Measurements from ENCODE around the gene DAB1.
"Not testable (repeated sequence)": the region's sequence is repeated elsewhere in the genome, so short reads cannot be mapped to it uniquely, and the experiment has no call there.

DAB1 gene

DNA sequence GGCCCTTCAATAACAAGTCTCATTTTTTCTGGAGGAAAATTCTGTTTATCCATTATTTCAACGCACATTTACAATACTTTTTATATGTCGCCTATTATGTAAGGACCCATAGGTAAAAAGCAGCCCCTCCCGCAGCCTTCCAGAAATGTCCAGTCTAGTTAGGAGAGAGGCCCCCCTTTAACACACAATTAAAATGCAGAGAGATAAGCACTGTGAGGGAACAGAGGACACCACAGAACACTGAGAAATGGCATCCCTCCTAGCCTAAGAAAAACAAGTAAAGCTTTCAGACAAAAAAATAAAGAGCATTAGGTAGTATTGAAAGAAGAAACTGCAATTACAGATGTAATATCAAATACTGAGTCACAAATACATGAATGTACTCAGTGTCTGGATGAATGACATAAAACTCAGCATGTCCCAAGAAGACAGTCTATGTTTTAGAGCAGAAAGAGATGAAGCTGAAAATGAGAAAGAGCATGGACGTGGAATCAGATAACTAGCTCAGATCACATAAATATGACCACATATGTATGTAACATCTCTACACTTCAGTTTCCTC, 62.9 kb downstream of the DAB1 start:
- no peak for DNase-seq (ENCODE audit: low spot score)

DNA sequence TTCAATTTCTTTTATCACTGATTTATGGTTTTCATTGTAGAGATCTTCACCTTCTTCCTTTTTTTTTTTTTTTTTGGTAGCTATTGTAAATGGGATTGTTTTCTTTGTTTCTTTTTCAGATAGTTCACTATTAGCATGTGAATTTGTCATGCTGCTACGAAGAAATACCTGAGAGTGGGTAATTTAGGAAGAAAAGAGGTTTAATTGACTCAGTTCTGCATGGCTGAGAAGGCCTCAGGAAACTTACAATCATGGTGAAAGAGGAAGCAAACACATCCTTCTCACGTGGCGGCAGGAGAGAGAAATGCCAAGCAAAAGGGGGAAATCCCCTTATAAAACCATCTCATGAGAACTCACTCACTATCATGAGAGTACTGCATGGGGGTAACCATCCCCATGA, 66.4 kb downstream of the DAB1 start:
- DNase-seq (ENCODE audit: low spot score), result no peak

DNA sequence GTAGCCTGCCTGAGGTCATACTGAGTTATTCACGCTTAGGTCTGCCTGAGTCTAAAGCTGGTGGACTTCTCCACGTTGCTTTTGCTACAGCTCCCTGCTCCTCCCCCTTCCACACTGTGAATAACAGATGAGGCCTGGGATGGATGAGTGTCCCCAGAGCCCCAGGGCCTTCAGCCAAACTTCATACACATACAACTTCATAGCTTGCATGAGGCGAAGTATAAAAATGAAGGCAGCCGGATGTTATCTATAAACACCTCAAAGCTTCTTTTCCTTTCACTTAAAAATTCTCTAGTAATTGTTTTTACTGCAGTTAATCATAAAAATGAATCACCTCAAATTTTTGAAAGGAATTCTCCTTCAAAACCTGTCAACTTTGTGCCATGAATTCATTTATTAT, 70.2 kb downstream of the DAB1 start:
- no peak for DNase-seq (ENCODE audit: low spot score)

DNA sequence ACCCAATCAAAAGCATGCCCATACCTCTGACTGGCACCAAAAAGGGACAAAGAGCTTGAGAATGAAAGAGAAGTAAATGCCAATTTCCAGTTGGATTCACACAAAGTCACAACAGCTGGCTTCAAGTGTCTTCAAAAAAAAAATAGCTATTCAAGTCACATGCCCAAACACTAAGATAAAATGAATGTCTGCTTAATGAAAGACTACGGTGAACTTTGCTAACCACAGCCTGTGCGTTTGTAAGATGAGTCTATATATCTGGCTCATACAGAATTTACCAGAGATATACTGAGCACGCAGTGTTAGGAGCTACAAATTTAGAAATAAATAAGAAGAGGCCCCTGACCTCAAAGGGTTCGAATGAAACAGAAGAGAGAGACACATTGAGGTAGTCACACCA, 73.2 kb downstream of the DAB1 start:
- peak; percentile 14 for DNase-seq (ENCODE audit: low spot score)

DNA sequence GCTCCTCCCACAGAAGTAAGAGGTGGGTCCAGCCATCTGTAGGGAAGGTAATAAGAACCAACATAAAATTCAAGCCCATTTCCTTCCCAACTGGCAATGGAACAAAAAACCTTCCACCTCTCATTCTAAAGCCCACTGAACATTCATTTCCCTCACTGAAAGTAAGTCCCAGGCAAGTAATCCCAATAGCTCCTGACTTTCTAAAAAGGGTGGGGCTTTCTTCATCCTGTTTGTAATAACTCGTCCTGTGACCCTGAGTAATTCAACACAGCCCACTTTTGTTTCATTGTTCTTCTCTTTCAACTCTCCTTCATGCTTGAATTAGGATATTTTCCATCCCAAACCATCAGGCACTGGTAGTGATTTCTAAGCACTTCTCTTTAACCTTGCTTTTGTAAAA, 74.9 kb downstream of the DAB1 start:
- peak; percentile 27 for DNase-seq (ENCODE audit: low spot score)

DNA sequence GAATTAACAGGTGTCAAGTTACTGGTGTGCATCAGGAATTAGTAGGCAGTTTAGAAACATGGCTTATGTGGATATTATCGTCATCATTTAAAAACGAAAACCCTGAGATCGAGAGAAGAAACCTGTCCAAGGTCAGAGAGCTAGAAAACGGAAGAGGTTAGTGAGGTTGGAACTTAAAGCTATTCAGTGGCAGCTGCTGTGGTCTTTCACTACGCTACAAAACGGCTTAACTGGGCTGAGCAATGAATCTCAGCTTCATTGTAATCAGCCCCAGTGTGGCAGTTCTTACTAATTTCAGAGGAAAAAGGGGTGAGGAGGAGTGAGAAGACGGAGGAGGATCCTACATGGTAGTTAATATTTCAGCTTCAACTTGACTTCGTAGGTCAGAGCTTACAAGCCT, 77.9 kb downstream of the DAB1 start:
- no peak for DNase-seq (ENCODE audit: low spot score)

DNA sequence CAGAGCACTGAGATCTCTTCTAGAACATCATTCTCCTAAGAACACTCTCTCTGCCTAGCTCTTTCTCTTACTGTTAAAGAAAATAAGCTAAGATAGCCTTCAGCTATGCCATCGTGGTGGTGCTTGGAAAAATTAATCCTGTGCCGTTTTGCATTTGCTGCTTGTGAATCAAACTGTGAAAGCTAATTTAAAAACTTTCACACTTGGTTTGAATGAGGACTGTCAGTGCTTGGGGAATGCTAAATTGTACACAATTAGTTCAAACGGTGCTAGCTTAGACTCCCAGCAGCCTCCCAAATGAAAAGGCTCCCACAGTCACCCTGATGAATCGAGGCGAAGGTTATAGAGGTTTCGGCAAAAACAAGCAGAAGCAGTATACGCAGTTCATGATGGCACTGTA, 79.6 kb downstream of the DAB1 start:
- no peak for DNase-seq (ENCODE audit: low spot score)

DNA sequence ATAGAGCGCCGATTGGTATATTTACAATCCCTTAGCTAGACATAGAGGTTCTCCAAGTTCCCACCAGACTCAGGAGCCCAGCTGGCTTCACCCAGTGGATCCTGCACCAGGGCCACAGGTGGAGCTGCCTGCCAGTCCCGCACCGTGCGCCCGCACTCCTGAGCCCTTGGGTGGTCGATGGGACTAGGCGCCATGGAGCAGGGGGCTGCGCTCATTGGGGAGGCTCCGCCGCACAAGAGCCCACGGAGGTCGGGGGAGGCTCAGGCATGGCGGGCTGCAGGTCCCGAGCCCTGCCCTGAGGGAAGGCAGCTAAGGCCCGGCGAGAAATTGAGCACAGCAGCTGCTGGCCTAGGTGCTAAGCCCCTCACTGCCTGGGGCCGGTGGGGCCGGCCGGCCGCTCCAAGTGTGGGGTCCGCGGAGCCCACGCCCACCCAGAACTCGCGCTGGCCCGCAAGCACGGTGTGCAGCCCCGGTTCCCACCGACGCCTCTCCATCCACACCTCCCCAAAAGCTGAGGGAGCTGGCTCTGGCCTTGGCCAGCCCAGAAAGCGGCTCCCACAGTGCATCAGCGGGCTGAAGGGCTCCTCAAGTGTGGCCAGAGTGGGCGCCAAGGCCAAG, 80.5 kb downstream of the DAB1 start:
- not testable (repeated sequence) for DNase-seq (ENCODE audit: low spot score)

DNA sequence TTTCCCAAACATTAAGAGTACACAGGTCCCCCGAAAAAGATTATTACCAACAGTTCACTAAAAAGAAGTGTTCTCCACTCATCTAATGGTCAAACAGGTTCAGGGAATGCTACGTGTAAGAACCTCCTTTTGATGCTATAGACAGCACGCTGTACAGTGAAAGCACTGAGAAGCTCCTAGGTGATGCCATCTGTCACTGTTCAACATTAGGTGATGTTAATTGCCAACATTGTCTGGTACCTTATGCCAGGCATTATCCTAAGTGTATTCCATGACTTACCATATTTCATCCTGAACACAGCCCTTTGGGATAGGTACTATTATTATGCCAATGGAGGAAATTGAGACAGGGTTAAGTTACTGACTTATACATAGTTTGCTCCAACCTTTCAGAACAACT, 82.1 kb downstream of the DAB1 start:
- DNase-seq (ENCODE audit: low spot score), result no peak

DNA sequence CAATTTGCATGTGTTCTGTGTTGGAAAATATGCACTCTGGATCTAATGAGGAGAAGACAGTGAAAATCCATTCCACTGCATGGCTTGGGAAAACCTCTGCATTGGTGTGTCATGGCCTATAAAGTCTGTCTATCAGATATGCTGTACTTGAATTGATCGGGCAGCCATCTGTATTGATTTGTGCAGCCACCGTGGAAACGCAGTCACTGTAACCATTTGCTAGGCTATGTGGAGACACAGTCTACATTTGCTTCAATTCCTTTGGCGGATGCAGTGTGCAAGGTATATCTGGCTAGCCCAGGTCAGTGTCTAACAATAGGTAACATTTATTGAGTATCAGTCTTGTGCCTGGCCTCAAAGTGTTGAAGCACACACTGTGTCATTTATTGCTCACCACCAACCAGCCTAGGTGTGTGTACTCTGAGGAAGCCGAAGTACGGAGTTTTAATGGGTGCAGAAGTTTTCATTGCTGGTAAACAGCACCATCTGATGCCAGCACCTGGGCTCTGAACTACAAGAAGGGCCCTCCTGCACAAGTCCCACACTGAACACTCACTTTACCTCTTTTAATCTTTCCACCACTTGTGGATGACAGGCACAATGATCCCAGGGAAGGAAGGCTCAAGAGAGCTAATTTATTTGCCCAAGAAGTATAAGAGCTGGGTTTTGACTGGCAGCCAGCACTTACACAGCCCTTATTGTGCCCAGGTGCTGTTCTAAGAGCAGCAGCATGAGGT, 83.4 kb downstream of the DAB1 start:
- no peak for DNase-seq (ENCODE audit: low spot score)

DNA sequence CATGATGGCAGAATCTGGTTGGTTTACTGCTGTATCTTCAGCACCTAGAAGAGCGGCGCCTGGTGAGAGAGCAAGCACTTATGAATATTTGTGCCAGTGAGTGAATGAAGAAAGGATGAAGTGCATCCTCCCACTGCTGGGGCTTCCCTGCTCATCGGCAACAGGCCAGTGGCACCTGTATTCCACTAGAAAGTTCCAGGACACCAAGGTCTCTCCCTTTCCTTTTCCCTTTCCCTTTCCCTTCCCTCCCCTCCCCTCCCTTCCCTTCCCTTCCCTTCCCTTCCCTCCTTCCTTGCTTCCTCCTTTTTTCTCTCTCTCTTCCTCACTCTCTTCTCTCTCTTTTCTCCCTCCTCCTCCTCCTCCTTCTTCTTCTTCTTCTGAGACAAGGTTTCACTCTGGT, 86.2 kb downstream of the DAB1 start:
- no peak for DNase-seq (ENCODE audit: low spot score)

DNA sequence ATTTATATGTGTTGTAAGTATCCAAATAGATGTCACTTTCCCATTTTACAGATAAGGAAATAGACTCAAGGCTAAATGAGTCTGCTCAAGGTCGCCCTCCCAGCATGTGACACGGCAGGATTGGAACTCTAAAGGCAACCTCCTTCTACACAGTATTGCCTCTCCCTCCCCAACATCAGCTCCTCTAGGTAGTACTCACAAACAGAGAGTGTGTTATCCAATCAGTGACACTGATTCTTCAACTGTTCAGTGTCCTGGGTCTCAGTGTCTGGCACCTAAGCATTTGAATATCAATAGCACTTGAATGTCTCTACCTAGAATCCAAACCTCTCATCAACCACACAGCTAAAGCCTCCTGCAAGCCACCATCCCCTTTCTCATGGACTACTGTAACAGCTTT, 87.1 kb downstream of the DAB1 start:
- DNase-seq (ENCODE audit: low spot score), result no peak

DNA sequence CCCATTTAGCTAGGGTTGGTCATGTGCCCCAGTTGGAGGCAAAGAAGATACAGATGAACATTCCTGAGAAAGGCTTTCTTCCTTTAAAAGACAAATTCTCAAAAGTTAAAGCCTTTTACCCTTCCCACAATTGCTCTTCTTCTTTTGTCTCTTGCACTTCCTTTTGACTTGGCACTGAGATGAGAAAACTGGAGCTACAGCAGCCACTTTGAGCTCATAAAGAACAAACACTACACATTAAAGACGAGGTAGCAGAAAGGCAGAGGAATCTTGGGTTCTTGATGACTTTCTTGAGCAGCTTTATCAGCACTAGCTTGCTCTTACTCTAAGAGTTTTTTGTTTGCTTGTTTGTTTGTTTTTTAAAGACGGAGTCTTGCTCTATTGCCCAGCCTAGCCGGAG, 92.2 kb downstream of the DAB1 start:
- DNase-seq (ENCODE audit: low spot score), result no peak

DNA sequence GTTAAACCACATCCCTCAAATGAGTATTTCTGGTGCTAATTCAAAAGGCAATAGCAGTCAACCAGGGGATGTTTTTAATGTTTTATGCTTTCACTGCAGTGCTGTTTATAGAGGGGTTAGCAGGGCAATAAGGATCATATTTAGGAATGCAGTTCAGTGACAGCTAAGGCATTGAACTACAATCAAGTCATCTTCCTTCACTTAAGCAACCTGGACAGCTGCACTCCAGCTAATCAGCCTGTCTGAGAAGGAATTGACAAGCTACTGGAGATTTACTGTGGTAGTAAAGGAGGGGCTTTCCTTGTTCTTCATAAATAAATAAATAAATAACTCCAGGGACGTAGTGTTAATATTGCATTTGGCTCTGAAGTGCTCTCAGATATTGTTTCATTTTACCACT, 93.9 kb downstream of the DAB1 start:
- no peak for DNase-seq (ENCODE audit: low spot score)

DNA sequence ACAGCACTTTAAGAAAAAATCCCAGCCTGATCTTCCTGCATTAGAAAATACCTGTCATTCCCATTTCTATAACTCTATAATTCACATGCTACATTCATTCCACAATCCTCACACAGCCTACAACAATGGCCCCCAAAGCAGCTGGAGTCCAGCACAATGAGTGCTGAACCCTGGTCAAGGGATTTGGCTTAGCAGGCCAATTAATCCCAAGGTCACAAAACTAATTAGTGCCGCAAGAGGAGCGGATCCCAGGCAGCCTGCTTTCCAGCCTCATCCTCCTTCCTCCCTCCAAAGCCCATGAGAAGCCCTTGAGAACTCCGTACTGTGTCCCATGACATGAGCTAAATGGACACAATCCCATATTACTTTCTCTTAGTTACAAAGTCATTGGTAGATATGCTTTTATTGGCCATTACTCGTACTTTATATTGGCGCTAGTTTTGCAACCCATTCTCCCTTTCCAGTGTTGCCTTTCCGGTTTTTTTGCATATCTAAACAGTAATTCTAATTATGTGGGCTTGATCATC, 94.8 kb downstream of the DAB1 start:
- no peak for DNase-seq (ENCODE audit: low spot score)

DNA sequence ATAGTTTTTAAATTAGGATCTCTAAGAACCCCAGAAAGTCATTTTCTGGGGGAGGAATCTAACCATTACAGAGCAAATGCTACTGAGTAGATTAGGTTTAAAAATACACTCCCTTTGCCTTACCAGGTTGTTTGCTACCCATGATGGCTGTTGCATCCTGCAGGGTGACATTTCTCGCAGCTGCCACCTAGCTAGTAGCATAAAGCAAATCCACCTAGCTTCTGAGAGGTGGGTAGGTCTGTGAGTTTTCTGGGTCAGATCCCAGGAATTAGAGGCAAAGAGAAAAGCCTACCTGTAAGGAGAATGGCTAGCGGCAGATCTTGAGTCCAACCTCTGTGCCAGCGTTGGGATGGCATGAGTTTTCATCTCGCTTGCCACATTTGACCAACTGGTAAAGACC, 95.9 kb downstream of the DAB1 start:
- no peak for DNase-seq (ENCODE audit: low spot score)

DNA sequence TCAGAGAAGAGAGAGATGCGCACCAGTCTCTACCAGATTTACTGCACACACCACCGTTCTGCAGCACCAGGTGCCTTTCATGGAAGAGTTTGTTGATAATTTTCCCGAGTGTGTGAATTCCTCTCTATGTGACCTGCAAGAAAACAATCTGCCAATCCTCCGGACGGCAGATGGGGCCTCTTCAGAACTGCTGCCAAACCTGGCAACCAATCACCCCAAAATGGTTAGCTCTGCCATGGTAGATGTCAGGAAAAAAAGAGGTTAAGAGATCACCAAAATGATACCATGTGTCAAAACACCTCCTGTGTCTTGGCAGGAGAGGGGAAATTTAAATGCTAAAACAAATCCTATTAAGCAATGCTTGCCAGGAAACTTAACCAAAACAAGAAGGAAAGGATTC, 96.5 kb downstream of the DAB1 start:
- DNase-seq (ENCODE audit: low spot score), result no peak

DNA sequence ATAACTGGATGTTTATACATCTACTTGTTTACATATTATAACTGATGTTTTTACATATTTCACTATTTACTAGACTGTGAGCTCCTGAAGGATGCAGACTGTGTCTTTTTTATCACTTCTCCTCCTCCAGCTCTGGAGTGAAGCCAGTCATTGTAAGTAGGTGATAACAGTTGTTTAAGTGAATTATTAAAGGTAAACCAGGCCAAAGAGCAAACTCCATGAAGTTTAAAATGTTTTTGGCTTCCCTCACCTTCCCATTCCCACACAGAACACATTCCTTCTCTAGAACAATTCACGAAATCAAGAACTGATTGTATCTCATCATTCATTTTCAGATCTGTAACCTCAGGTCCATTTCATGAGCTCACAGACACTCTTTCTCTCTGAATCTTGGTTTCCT, 98.3 kb downstream of the DAB1 start:
- DNase-seq (ENCODE audit: low spot score), result no peak

DNA sequence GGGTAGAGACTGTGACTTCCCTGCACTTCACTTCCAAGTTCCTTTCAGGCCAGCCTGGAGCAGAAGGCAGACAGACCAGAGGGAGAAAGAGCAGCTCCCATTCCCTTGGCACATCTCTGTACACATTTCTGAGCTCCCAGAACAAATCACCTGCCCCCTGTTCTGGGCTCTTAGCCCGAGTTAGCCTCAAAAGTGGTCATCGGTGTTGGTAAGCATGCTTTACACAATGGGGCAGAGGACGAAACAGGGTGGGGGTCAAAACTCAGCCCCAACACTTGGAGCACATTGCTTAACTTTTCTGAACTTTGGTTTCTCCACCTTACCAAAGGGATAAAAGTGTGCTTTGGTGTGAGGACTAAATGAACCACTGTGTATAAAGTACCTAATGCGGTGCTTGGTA, 98.7 kb downstream of the DAB1 start:
- no peak for DNase-seq (ENCODE audit: low spot score)

DNA sequence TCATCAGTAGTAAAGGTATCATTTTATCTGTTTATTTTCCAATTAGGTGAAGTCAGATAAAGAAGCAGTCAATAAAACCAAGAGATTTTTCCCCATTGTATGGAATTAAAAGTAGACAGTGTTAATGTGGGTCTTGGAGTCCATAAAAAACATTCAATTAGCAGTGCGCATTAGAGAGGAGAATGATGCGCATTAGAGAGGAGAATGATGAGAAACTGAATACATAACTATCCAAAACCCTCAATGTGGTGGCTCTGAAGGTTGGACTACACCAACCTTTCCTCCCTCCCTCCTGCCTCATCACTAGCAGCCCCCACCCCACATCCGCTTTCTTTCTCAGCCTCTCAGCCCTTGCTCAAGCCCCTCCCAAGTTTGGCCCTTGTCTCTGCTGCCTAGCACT, 99.5 kb downstream of the DAB1 start:
- DNase-seq (ENCODE audit: low spot score), result no peak

DNA sequence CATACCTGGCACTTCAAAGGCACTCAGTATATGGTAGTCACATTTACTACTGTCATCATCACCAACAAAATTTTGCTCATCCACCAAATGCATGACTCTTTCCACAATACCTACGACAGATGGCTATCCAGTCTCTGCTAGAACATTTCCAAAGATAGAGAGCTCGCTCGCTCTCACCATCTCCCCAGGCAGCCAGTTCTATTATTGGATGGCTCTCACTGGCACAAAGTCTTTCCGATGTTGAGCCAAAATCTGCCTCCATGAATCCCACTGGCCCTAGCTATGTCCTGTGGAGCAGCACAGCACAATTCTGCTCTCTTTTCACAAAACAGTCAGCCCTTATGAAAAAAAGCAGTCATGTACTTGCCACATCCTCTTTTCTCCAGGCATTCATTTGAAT, 102.1 kb downstream of the DAB1 start:
- DNase-seq (ENCODE audit: low spot score), result no peak

DNA sequence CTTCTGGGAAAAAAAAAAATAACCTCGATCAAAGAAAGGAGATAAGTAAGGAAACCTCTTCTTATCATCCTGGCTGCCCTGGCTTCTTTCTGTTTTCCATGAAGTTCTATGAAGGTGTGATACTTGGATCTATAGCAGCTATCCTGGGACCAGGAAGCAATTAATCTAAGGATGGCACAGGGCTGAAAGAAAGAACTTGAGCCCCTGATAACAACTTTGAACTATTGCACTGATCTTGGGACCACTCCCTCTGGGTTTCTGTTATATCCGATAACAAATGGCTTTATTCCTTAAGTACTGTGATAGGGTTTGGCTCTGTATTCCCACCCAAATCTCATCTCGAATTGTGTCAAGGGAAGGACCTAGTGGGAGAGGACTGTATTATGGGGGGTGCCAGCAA, 104.1 kb downstream of the DAB1 start:
- DNase-seq (ENCODE audit: low spot score), result no peak

DNA sequence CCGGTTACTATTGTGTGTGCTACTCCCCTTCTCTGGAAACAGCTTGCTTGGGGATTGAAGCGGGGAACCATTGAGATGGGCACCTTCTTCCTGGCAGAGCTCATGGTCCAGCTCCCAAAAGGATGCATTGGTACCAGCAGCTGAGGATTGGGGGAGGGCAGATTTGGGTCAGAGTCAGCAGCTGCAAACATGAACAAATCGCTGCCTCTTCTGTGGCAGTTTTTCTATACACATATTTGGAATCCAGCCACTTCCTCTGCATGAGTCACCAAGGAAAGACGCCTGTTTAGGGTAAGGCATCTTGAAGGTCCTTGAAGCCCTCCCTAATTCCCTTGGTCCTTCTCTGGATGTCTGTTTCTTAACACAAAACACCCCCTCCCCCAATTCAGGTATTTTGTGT, 104.7 kb downstream of the DAB1 start:
- DNase-seq (ENCODE audit: low spot score), result no peak

DNA sequence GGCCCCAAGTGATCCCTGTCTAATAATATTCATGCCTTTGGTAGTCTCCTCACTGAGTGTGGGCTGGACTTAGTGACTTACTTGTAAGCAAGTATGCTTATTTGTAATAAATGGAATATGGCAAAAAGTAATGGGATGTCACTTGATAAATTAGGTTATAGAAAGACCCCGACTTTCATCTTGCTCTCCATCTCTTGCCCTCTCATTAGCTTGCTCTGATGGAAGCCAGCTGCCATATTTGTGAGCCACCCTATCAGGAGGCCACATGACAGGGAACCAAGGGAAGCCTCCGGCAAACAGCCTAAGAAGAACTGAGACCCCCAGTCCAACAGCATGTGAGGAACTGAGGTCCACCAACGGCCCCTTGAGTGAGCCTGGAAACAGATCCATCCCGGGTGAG, 107.0 kb downstream of the DAB1 start:
- DNase-seq (ENCODE audit: low spot score), result no peak
